GM06990 (cell line): ENCODE measurements around the gene DENND11.

Source experiments
- DNase-seq: peaks from one replicate; pipeline ENCODE4 v3.0.0-alpha.2; 2011; ENCODE audit not compliant: insufficient read length; ENCODE audit errors: extremely low read depth
- H3K27me3 ChIP-seq: replicated peaks from 2 replicates; pipeline ENCODE4 v1.6.0; 2011; ENCODE audit warnings: low read length; ENCODE audit not compliant: control insufficient read depth, insufficient read depth
- H3K36me3 ChIP-seq: 2 replicates; pipeline ENCODE4 v1.5.1; 2011; ENCODE audit warnings: low read length; ENCODE audit not compliant: control insufficient read depth, insufficient read depth
- H3K4me3 ChIP-seq: replicated peaks from 2 replicates; pipeline ENCODE4 v1.5.1; 2011; ENCODE audit warnings: low read depth, mild to moderate bottlenecking, control low read depth, low read length
- CTCF ChIP-seq: IDR thresholded peaks from 2 replicates; pipeline ENCODE4 v1.5.1; 2011; ENCODE audit warnings: low read length, control low read depth, mild to moderate bottlenecking, inconsistent platforms; ENCODE audit not compliant: insufficient read depth, poor library complexity, severe bottlenecking

Gene DENND11

GRCh38 chr7:141688043-141688442, 13.9 kb downstream of the DENND11 start:
- no peak for TF ChIP-seq CTCF
- Histone ChIP-seq H3K36me3 (peaks cover 4% of the 10 kb centered on the region), H3K4me3 (no peak overlapping the region), H3K27me3 (no peaks in the 10 kb centered on the region)
- DNase-seq: no peak

- no peaks in the 10 kb centered on the region for H3K27me3 ChIP-seq
- H3K4me3 ChIP-seq: no peak overlapping the region
- TF ChIP-seq CTCF: no peak
- DNase-seq: no peak
- H3K36me3 ChIP-seq: peaks cover 7% of the 10 kb centered on the region
Measured at GRCh38 chr7:141686670-141687069, 15.3 kb downstream of the DENND11 start.

- TF ChIP-seq CTCF: no peak
- peaks cover 7% of the 10 kb centered on the region for H3K36me3 ChIP-seq
- H3K4me3 ChIP-seq: no peak overlapping the region
- no peak for DNase-seq
- H3K27me3 ChIP-seq: no peaks in the 10 kb centered on the region
Measured at GRCh38 chr7:141686074-141686473, 15.9 kb downstream of the DENND11 start.

- Histone ChIP-seq H3K36me3 (peaks cover 7% of the 10 kb centered on the region), H3K4me3 (no peak overlapping the region), H3K27me3 (no peaks in the 10 kb centered on the region)
- TF ChIP-seq CTCF: no peak
- DNase-seq: no peak
Measured at GRCh38 chr7:141685285-141686023, 16.5 kb downstream of the DENND11 start.

GRCh38 chr7:141679014-141679413, 23.0 kb downstream of the DENND11 start:
- Histone ChIP-seq H3K4me3 (no peak overlapping the region), H3K36me3 (peaks cover 5% of the 10 kb centered on the region), H3K27me3 (no peaks in the 10 kb centered on the region)
- TF ChIP-seq CTCF: no peak
- no peak for DNase-seq

GRCh38 chr7:141676618-141677017, 25.3 kb downstream of the DENND11 start:
- Histone ChIP-seq H3K4me3 (no peak overlapping the region), H3K36me3 (peaks cover 2% of the 10 kb centered on the region), H3K27me3 (no peaks in the 10 kb centered on the region)
- TF ChIP-seq CTCF: no peak
- DNase-seq: no peak
